Mesenchymal stem cell (in vitro differentiated cells and primary cell): ENCODE results near the gene ZNF75A.

Source experiments
- DNase-seq: peaks from one replicate; pipeline ENCODE4 v3.0.0-alpha.2; 2013
- H2AFZ ChIP-seq: one replicate; pipeline ENCODE4 v1.6.1; 2013; ENCODE audit warnings: low read depth, mild to moderate bottlenecking, control low read depth, inconsistent platforms, low read length, moderate library complexity
- H2AK5ac ChIP-seq: 2 replicates; pipeline ENCODE4 v1.6.1; 2013; ENCODE audit warnings: low read length, moderate library complexity, mild to moderate bottlenecking, inconsistent platforms; ENCODE audit not compliant: severe bottlenecking
- H2BK120ac ChIP-seq: one replicate; pipeline ENCODE4 v1.6.1; 2013; ENCODE audit warnings: low read depth, mild to moderate bottlenecking, inconsistent platforms, low read length, moderate library complexity
- H2BK12ac ChIP-seq, 2 experiments: one replicate each; pipeline ENCODE4 v1.6.1; 2013; ENCODE audit warnings: inconsistent platforms in 2 of 2, low read length in 2 of 2, mild to moderate bottlenecking in 2 of 2, moderate library complexity in 2 of 2, control low read depth in 1 of 2
- H2BK15ac ChIP-seq: one replicate; pipeline ENCODE4 v1.6.1; 2013; ENCODE audit warnings: mild to moderate bottlenecking, low read depth, inconsistent platforms; ENCODE audit not compliant: poor library complexity, severe bottlenecking
- H2BK5ac ChIP-seq: 2 replicates; pipeline ENCODE4 v1.6.1; 2013; ENCODE audit warnings: low read depth, mild to moderate bottlenecking, low read length, control low read depth, inconsistent platforms; ENCODE audit not compliant: poor library complexity, severe bottlenecking
- H3K14ac ChIP-seq, 2 experiments: one replicate each; pipeline ENCODE4 v1.6.1; 2013; ENCODE audit warnings: inconsistent platforms in 2 of 2, low read length in 2 of 2, control low read depth in 1 of 2, mild to moderate bottlenecking in 1 of 2, moderate library complexity in 1 of 2
- H3K18ac ChIP-seq, 2 experiments: one replicate each; pipeline ENCODE4 v1.6.1; 2013; ENCODE audit warnings: inconsistent platforms in 2 of 2, low read length in 2 of 2, control low read depth in 1 of 2, low read depth in 1 of 2, mild to moderate bottlenecking in 1 of 2
- H3K23ac ChIP-seq, 2 experiments: one replicate each; pipeline ENCODE4 v1.6.1; 2013; ENCODE audit warnings: inconsistent platforms in 2 of 2, low read length in 2 of 2, mild to moderate bottlenecking in 2 of 2, moderate library complexity in 2 of 2, control low read depth in 1 of 2
- H3K27ac ChIP-seq: 2 replicates; pipeline ENCODE4 v1.5.1; 2013; ENCODE audit warnings: mild to moderate bottlenecking, moderate library complexity, low read length, control low read depth, inconsistent platforms; ENCODE audit not compliant: poor library complexity, severe bottlenecking
- H3K27me3 ChIP-seq, 2 experiments: 2 replicates each; pipeline versions ENCODE4 v1.6.1 to v1.7.0; 2013; ENCODE audit warnings: low read length in 2 of 2, mild to moderate bottlenecking in 2 of 2, moderate library complexity in 2 of 2, control low read depth in 1 of 2, inconsistent platforms in 1 of 2; ENCODE audit not compliant: control insufficient read depth in 1 of 2, insufficient read depth in 1 of 2
- H3K36me3 ChIP-seq, 2 experiments: 2 replicates each; pipeline versions ENCODE4 v1.6.1 to v1.7.0; 2013; ENCODE audit warnings: low read length in 2 of 2, control low read depth in 1 of 2, inconsistent platforms in 1 of 2, low read depth in 1 of 2, mild to moderate bottlenecking in 1 of 2; ENCODE audit not compliant: insufficient read depth in 2 of 2, control insufficient read depth in 1 of 2
- H3K4ac ChIP-seq, 2 experiments: one replicate each; pipeline ENCODE4 v1.6.1; 2013; ENCODE audit warnings: inconsistent platforms in 2 of 2, low read length in 2 of 2, mild to moderate bottlenecking in 2 of 2, moderate library complexity in 2 of 2, control low read depth in 1 of 2, low read depth in 1 of 2
- H3K4me1 ChIP-seq: 2 replicates; pipeline ENCODE4 v1.6.1; 2013; ENCODE audit warnings: low read depth, low read length, control low read depth; ENCODE audit not compliant: control insufficient read depth, insufficient read depth
- H3K4me2 ChIP-seq: 2 replicates; pipeline ENCODE4 v1.6.1; 2013; ENCODE audit warnings: low read length, mild to moderate bottlenecking, inconsistent platforms; ENCODE audit not compliant: poor library complexity, severe bottlenecking
- H3K4me3 ChIP-seq, 2 experiments: 2 replicates each; pipeline versions ENCODE4 v1.5.1 to v1.7.0; 2013; ENCODE audit warnings: low read length in 2 of 2, mild to moderate bottlenecking in 2 of 2, control low read depth in 1 of 2, low read depth in 1 of 2; ENCODE audit not compliant: insufficient read depth in 1 of 2
- H3K79me1 ChIP-seq: replicated peaks from 2 replicates; pipeline ENCODE4 v1.6.1; 2013; ENCODE audit warnings: mild to moderate bottlenecking, control low read depth, low read length, inconsistent platforms; ENCODE audit not compliant: poor library complexity, severe bottlenecking
- H3K9ac ChIP-seq: 2 replicates; pipeline ENCODE4 v1.7.0; 2013; ENCODE audit warnings: mild to moderate bottlenecking, low read length, moderate library complexity
- H3K9me3 ChIP-seq: 2 replicates; pipeline ENCODE4 v1.7.0; 2013; ENCODE audit warnings: mild to moderate bottlenecking, low read length; ENCODE audit not compliant: control insufficient read depth
- H4K8ac ChIP-seq: one replicate; pipeline ENCODE4 v1.6.1; 2013; ENCODE audit warnings: inconsistent platforms, mild to moderate bottlenecking, low read length, moderate library complexity
- H4K91ac ChIP-seq: one replicate; pipeline ENCODE4 v1.6.1; 2013; ENCODE audit warnings: mild to moderate bottlenecking, low read length, inconsistent platforms
- WGBS: methylation state at CpG from one replicate; pipeline ENCODE4 v1.1.7; 2013; ENCODE audit warnings: mixed read lengths; 5-methylcytosine and 5-hydroxymethylcytosine counted together

ZNF75A gene

GRCh38 chr16:3274947-3275346 lies 30.4 kb upstream of the ZNF75A start:
- no peak overlapping the region for H3K4me3 ChIP-seq
- H2BK5ac ChIP-seq = no peak overlapping the region
- H3K27me3 ChIP-seq = peaks cover 0 to 21% of the 10 kb centered on the region in 2 experiments

DNA sequence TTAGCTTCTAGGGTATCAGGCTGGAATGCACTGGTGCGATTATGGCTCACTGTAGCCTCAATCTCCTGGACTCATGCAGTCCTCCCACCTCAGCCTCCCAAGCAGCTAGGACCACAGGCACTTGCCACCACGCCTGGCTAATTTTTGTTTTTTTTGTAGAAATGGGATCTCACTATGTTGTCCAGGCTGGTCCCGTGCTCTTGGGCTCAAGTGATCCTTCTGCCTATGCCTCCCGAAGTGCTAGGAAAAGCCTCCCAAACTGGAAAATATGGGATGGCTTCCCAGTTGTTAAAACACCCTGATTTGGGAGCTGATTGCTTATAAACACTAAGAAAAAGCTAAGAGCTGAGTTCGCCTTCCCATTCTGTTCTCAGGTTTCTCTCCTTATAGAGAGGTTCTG lies 28.6 kb upstream of the ZNF75A start:
- H2BK5ac ChIP-seq = no peak overlapping the region
- WGBS = 54% methylated on average over 3 of the region's 5 CpGs
- no peak overlapping the region for H2AK5ac ChIP-seq
- H3K18ac ChIP-seq = no peak overlapping the region
- no peak overlapping the region for H3K14ac ChIP-seq
- no peak overlapping the region for H2BK120ac ChIP-seq
- no peak overlapping the region for H2BK12ac ChIP-seq
- no peak overlapping the region for H4K8ac ChIP-seq
- peaks cover 0 to 21% of the 10 kb centered on the region in 2 experiments for H3K27me3 ChIP-seq
- H2BK15ac ChIP-seq = no peak overlapping the region
- H3K4me1 ChIP-seq = no peaks in the 10 kb centered on the region
- no peaks in the 10 kb centered on the region for H3K9me3 ChIP-seq
- no peak overlapping the region for H3K23ac ChIP-seq
- no peak overlapping the region for H3K4me2 ChIP-seq
- no peaks in the 10 kb centered on the region for H3K36me3 ChIP-seq
- H4K91ac ChIP-seq = no peak overlapping the region
- peaks cover 1% of the 10 kb centered on the region for H3K79me1 ChIP-seq
- H3K9ac ChIP-seq = no peak overlapping the region
- no peak for DNase-seq
- no peak overlapping the region for H3K27ac ChIP-seq
- no peak overlapping the region for H3K4me3 ChIP-seq
- H3K4ac ChIP-seq = no peak overlapping the region
- no peak overlapping the region for H2AFZ ChIP-seq

More at GRCh38 chr16:3274947-3275346, 30.4 kb upstream of the ZNF75A start:
- H2BK12ac ChIP-seq = no peak overlapping the region
- H3K4ac ChIP-seq = no peak overlapping the region
- no peaks in the 10 kb centered on the region for H3K9me3 ChIP-seq
- no peaks in the 10 kb centered on the region for H3K4me1 ChIP-seq
- no peaks in the 10 kb centered on the region for H3K79me1 ChIP-seq
- H3K4me2 ChIP-seq = no peak overlapping the region
- H3K9ac ChIP-seq = no peak overlapping the region
- no peak overlapping the region for H4K8ac ChIP-seq
- H3K18ac ChIP-seq = no peak overlapping the region
- H2AFZ ChIP-seq = no peak overlapping the region
- H3K36me3 ChIP-seq = no peaks in the 10 kb centered on the region
- H3K23ac ChIP-seq = no peak overlapping the region
- H4K91ac ChIP-seq = no peak overlapping the region
- no peak overlapping the region for H2AK5ac ChIP-seq
- no peak overlapping the region for H3K14ac ChIP-seq
- no peak overlapping the region for H3K27ac ChIP-seq
- no peak overlapping the region for H2BK120ac ChIP-seq
- H2BK15ac ChIP-seq = no peak overlapping the region
- DNase-seq = no peak

DNA sequence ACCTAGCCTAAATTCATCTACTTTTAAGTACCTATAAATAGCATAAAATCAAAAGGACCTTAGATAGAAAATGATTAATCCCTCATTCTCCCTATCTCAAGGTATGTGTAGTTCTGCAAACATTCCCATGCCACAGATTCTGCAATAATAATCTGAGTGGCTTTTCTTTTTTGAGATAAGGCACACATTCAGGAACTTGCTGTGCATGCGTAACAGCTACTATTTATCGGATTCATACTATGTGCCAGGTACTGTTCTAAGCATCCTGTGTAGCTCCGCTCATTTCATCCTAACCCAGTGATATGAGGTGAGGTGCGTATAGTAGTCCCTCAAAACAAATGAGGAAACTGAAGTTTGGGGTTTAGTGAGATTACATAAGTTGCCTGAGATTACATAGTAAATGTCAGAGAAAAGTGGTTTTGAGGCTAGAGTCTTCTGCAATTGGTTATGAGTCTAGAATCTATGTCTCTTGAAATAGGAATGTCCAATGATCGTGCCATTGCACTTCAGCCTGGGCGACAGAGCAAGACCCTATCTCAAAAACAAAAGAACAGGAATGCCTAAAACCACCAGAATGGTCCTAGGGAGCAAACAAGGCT lies 24.0 kb upstream of the ZNF75A start:
- Histone ChIP-seq H2AFZ (no peak overlapping the region), H2BK12ac (peak overlapping the region in 1 of 2 experiments; percentile 62), H3K4ac (no peak overlapping the region), H4K91ac (no peak overlapping the region), H4K8ac (no peak overlapping the region), H3K27me3 (peaks cover 0 to 9% of the 10 kb centered on the region in 2 experiments), H3K36me3 (peaks cover 12% of the 10 kb centered on the region in 2 experiments), H2AK5ac (no peak overlapping the region), H3K9ac (peak overlapping the region; percentile 100), H2BK15ac (no peak overlapping the region), H3K4me1 (peaks cover 13% of the 10 kb centered on the region), H3K23ac (no peak overlapping the region), H3K4me3 (peak overlapping the region in 1 of 2 experiments; percentile 98), H3K27ac (no peak overlapping the region), H2BK5ac (no peak overlapping the region), H3K9me3 (no peaks in the 10 kb centered on the region), H3K4me2 (no peak overlapping the region), H3K79me1 (peaks cover 6% of the 10 kb centered on the region), H2BK120ac (no peak overlapping the region), H3K14ac (no peak overlapping the region), H3K18ac (no peak overlapping the region)
- 97% methylated on average over 6 of the region's 6 CpGs for WGBS
- no peak for DNase-seq

GRCh38 chr16:3282103-3282729 lies 23.1 kb upstream of the ZNF75A start:
- peak; percentile 87 for DNase-seq
- peak overlapping the region; percentile 63 to 64 for H3K18ac ChIP-seq
- H2AK5ac ChIP-seq = no peak overlapping the region
- peak overlapping the region; percentile 4 for H4K91ac ChIP-seq
- H2BK15ac ChIP-seq = no peak overlapping the region
- peak overlapping the region; percentile 55 for H2AFZ ChIP-seq
- H3K4me3 ChIP-seq = peak overlapping the region; percentile 69 to 98
- H3K79me1 ChIP-seq = peaks cover 6% of the 10 kb centered on the region
- 14% methylated on average over 29 of the region's 29 CpGs for WGBS
- H4K8ac ChIP-seq = peak overlapping the region; percentile 21
- no peak overlapping the region for H3K14ac ChIP-seq
- peaks cover 18 to 20% of the 10 kb centered on the region in 2 experiments for H3K36me3 ChIP-seq
- H2BK12ac ChIP-seq = no peak overlapping the region
- no peaks in the 10 kb centered on the region for H3K9me3 ChIP-seq
- H2BK5ac ChIP-seq = peak overlapping the region; percentile 63
- H3K27ac ChIP-seq = peak overlapping the region; percentile 81
- H3K23ac ChIP-seq = no peak overlapping the region
- H3K4ac ChIP-seq = peak overlapping the region; percentile 9 to 13
- peaks cover 13% of the 10 kb centered on the region for H3K4me1 ChIP-seq
- peaks cover 0 to 4% of the 10 kb centered on the region in 2 experiments for H3K27me3 ChIP-seq
- peak overlapping the region; percentile 68 for H3K4me2 ChIP-seq
- no peak overlapping the region for H2BK120ac ChIP-seq
- peak overlapping the region; percentile 100 for H3K9ac ChIP-seq
